Measurements from ENCODE around the gene MINDY1. TPM values are rescaled to one million over a fixed set of nuclear protein-coding genes. Genes with fewer than 3 reads are reported as not detected.

MINDY1 gene
- total and polyA plus RNA-seq, 9 of the 15 experiments (the other 6 are each of a cell fraction or from before 2014, with no cell fraction given), result 0.49 to 11.0 (median 6.0) TPM

DNA sequence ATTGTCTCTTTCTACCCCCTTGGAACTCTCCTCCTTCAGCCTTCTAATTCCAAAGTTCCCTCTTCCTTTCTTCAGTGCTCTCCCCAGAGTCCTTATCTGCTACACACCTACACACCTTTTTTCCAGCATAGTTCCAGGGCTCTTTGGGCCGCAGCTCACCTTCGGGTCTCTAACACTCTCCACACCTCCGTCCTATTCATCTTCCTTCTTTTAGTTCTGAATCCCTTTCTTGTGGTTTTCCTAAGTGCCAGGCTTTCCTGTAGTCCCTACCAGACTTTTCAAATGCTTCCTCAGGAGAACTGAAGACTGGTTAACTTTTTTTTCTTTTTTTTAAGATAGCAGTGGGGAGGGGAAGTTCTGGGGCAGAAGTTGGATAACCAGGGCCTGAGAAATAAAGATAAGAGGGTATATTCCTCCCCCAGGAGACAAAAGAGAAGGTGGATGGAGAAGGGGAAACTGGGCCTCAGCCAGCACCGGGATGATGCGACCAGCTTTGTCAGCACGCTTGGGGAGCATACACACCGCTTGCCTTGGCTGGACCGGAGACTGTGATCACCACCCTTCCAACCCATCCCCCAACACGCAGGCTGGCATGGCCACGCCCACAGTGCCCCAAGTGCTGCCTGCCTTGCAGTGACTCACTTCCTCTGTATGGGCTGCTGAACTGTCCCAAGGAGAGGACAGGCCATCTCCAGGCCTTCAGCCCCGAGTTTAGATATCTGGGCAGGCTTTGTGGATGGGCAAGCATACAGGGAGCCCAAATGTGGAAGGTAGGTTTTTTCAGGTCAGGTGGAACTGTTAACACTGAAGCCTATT, 29.6 kb downstream of the MINDY1 start (continued):
- TF ChIP-seq, protein P1, sequence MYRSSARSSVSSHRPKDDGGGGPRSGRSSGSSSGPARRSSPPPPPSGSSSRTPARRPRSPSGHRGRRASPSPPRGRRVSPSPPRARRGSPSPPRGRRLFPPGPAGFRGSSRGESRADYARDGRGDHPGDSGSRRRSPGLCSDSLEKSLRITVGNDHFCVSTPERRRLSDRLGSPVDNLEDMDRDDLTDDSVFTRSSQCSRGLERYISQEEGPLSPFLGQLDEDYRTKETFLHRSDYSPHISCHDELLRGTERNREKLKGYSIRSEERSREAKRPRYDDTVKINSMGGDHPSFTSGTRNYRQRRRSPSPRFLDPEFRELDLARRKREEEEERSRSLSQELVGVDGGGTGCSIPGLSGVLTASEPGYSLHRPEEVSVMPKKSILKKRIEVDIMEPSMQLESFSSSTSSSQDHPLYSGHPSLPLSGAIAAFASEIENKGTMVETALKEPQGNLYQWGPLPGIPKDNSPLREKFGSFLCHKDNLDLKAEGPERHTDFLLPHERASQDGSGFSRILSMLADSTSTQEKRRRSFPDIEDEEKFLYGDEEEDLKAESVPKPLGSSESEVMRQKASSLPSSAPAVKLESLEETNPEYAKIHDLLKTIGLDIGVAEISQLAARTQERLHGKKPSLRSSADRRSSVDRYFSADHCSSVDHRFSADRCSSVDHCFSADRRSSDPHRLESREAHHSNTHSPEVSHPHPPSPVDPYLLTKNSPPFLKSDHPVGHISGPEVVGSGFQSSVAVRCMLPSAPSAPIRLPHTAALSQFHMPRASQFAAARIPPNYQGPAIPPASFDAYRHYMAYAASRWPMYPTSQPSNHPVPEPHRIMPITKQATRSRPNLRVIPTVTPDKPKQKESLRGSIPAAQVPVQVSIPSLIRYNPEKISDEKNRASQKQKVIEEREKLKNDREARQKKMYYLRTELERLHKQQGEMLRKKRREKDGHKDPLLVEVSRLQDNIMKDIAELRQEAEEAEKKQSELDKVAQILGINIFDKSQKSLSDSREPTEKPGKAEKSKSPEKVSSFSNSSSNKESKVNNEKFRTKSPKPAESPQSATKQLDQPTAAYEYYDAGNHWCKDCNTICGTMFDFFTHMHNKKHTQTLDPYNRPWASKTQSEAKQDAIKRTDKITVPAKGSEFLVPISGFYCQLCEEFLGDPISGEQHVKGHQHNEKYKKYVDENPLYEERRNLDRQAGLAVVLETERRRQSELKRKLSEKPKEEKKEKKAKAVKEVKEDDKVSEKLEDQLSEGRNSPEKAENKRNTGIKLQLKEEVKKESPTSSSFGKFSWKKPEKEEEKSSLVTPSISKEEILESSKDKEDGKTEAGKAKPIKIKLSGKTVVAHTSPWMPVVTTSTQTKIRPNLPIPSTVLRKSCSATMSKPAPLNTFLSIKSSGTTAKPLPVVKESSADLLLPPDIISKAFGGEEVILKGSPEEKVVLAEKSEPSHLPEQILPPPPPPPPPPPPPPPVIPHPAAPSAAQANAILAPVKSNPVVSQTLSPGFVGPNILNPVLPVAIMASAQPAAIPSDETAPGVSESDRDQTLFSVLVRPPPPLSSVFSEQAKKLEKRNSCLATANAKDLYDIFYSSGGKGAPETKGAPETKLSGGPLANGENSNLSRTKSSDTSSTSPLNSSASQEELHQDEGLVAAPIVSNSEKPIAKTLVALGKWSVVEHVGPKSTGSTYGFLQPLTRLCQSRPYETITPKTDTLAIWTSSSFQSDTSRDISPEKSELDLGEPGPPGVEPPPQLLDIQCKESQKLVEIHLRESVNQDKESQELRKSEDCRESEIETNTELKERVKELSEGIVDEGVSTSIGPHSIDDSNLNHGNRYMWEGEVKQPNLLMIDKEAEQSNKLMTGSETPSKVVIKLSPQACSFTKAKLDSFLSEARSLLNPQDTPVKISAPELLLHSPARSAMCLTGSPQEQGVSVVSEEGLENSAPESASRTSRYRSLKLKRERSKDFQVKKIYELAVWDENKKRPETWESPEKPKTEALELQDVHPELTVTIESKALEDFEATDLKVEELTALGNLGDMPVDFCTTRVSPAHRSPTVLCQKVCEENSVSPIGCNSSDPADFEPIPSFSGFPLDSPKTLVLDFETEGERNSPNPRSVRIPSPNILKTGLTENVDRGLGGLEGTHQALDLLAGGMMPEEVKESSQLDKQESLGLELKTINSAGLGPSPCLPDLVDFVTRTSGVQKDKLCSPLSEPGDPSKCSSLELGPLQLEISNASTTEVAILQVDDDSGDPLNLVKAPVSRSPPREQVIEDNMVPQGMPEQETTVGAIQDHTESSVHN (IDR thresholded peaks at IDR 0.05; ENCODE audit: borderline replicate concordance in 1 of 2, low read depth in 1 of 2), result peak in 1 of 2 experiments; percentile 25; a peak in 1 of 4 replicates
- TF ChIP-seq, protein P2, sequence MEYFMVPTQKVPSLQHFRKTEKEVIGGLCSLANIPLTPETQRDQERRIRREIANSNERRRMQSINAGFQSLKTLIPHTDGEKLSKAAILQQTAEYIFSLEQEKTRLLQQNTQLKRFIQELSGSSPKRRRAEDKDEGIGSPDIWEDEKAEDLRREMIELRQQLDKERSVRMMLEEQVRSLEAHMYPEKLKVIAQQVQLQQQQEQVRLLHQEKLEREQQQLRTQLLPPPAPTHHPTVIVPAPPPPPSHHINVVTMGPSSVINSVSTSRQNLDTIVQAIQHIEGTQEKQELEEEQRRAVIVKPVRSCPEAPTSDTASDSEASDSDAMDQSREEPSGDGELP (CRISPR knock-in tag; IDR thresholded peaks at IDR 0.05; ENCODE audit: borderline replicate concordance), result peak; percentile 69; the same call in 1 of the 2 replicates
- no peak for TF ChIP-seq TGIF2 (CRISPR knock-in tag; IDR thresholded peaks at IDR 0.05)
- TF ChIP-seq ZBTB33 (CRISPR knock-in tag; IDR thresholded peaks at IDR 0.05), result peak; percentile 52; the same call in 1 of the 2 replicates
- TF ChIP-seq POLR2G (IDR thresholded peaks at IDR 0.05; ENCODE audit: low read depth, low read length), result peak; percentile 63
- TF ChIP-seq, protein P3, sequence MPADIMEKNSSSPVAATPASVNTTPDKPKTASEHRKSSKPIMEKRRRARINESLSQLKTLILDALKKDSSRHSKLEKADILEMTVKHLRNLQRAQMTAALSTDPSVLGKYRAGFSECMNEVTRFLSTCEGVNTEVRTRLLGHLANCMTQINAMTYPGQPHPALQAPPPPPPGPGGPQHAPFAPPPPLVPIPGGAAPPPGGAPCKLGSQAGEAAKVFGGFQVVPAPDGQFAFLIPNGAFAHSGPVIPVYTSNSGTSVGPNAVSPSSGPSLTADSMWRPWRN (IDR thresholded peaks at IDR 0.05; ENCODE audit: low read depth), result no peak
- TF ChIP-seq SIX5 (IDR thresholded peaks at IDR 0.05; ENCODE audit: borderline replicate concordance in 1 of 2, insufficient read depth in 1 of 2, low read depth in 1 of 2, low read length in 2 of 2), result no peak
- TF ChIP-seq ERF (CRISPR knock-in tag; IDR thresholded peaks at IDR 0.05), result peak; percentile 30; the same call in 1 of the 2 replicates
- TF ChIP-seq CREBBP (IDR thresholded peaks at IDR 0.05; ENCODE audit: low read depth, low read length), result no peak
- no peak for TF ChIP-seq ZNF444 (CRISPR knock-in tag; IDR thresholded peaks at IDR 0.05)
- 0 out of 2 replicates have a peak, but pooled peaks have one; percentile 18 for TF ChIP-seq ESRRA (IDR thresholded peaks at IDR 0.05; ENCODE audit: borderline replicate concordance, low read depth)

Data from K562 (cell line).